H1 (cell line): Measurements from ENCODE around the gene MR1. TPM values are rescaled to one million over a fixed set of nuclear protein-coding genes. Genes with fewer than 3 reads are reported as not detected.

ENCODE experiments used
- BACH1 ChIP-seq: IDR thresholded peaks from 2 replicates; pipeline ENCODE4 v1.6.1; 2012; ENCODE audit warnings: low read length, improper control_type of control experiment
- POLR2A ChIP-seq, 2 experiments: IDR thresholded peaks; 1 replicate in 1 of 2; 2 replicates in 1 of 2; pipeline ENCODE4 v1.6.1; 2011; ENCODE audit warnings: low read depth in 2 of 2, low read length in 2 of 2, mild to moderate bottlenecking in 2 of 2; ENCODE audit errors: control extremely low read depth in 1 of 2
- SIRT6 ChIP-seq: IDR thresholded peaks from one replicate; pipeline ENCODE4 v1.7.1; 2012; ENCODE audit warnings: low read length, inconsistent platforms
- SP1 ChIP-seq: IDR thresholded peaks from 2 replicates; pipeline ENCODE4 v1.6.1; 2011; ENCODE audit warnings: low read depth, low read length
- SUZ12 ChIP-seq: fragments of 200-600 bp; sonication (generic); IDR thresholded peaks from 2 replicates; pipeline ENCODE4 v1.6.1; 2012; ENCODE audit warnings: mild to moderate bottlenecking, inconsistent platforms, low read length, moderate library complexity, mixed read lengths
- ZNF274 ChIP-seq: IDR thresholded peaks from 2 replicates; pipeline ENCODE4 v1.7.0; 2012; ENCODE audit warnings: low read length, borderline replicate concordance; ENCODE audit errors: extremely low read depth
- polyA plus RNA-seq, 7 experiments: library from polyadenylated mRNA; depleted of rRNA in 3 of 7; stranded (reverse) in 5 of 7; unstranded in 2 of 7; fragments of >200 nt in 5 of 7; fragments of 200-250 nt in 2 of 7; gene quantifications; 1 replicate in 5 of 7; 2 replicates in 1 of 7; 4 replicates in 1 of 7; pipeline versions ENCODE4 v1.2.1 to v1.2.3, GENCODE V29; 2011 to 2013; ENCODE audit warnings: missing spikeins in 2 of 7, mixed read lengths in 2 of 7
- total RNA-seq: library from RNA; stranded (reverse); fragmentation: NEBNext Ultra II Directional; extraction: Animal tissue kit (Norgen Biotek cat#: 25700); gene quantifications from 2 replicates; pipeline ENCODE4 v1.2.1, GENCODE V29; 2021

MR1 gene
- total and polyA plus RNA-seq, 2 of the 8 experiments (the other 6 are each of a cell fraction or from before 2014, with no cell fraction given) = 0.09 TPM; not detected in 1

- no peak for TF ChIP-seq POLR2A (IDR thresholded peaks at IDR 0.05; ENCODE audit: control extremely low read depth in 1 of 2, low read depth in 2 of 2, low read length in 2 of 2)
- TF ChIP-seq SP1 = no peak
- no peak for TF ChIP-seq SUZ12
- no peak for TF ChIP-seq ZNF274
- no peak for TF ChIP-seq BACH1
- no peak for TF ChIP-seq SIRT6
Observed at GRCh38 chr1:181061891-181062835, 28.4 kb downstream of the MR1 start (continued).
